NCI-H526 treated with DMSO at 0.1 percent for 48 hours (cell line): Measurements from ENCODE around the gene RSPH10B.
"Not testable (repeated sequence)": the region's sequence is repeated elsewhere in the genome, so short reads cannot be mapped to it uniquely, and the experiment has no call there.

ENCODE experiments used
- DNase-seq: peaks from one replicate; lab custom pipeline; 2025; lab: John Stamatoyannopoulos, UW

RSPH10B gene

GRCh38 chr7:5970347-5970911 lies at the start of gene RSPH10B:
RSPH10B (minus strand) TSS chr7:5970689; CDS start chr7:5967116, 3,573 bp downstream.
- DNase-seq: not testable (repeated sequence)

GRCh38 chr7:6016653-6016966 lies 46.1 kb upstream of the RSPH10B start:
- DNase-seq: no peak

GRCh38 chr7:6015917-6016652 lies 45.6 kb upstream of the RSPH10B start:
- no peak for DNase-seq

GRCh38 chr7:6012355-6013104 lies 42.0 kb upstream of the RSPH10B start:
- no peak for DNase-seq

- DNase-seq: no peak
Measured at GRCh38 chr7:6011541-6011940, 41.1 kb upstream of the RSPH10B start.

GRCh38 chr7:6010370-6010769 lies 39.9 kb upstream of the RSPH10B start:
- DNase-seq: not testable (repeated sequence)

- DNase-seq: peak; percentile 97
Measured at GRCh38 chr7:6008668-6009611, 38.5 kb upstream of the RSPH10B start, which contains the start of the genes AIMP2 and PMS2. AIMP2 (plus strand) TSS chr7:6009272; CDS start chr7:6009364, 92 bp downstream. PMS2 (minus strand) TSS chr7:6009049; CDS start chr7:6009019, 30 bp downstream.

- DNase-seq: not testable (repeated sequence)
Measured at GRCh38 chr7:6007835-6008590, 37.5 kb upstream of the RSPH10B start.

GRCh38 chr7:6007386-6007785 lies 36.9 kb upstream of the RSPH10B start:
- DNase-seq: no peak

GRCh38 chr7:5997210-5997808 lies 26.8 kb upstream of the RSPH10B start:
- peak; percentile 27 for DNase-seq

GRCh38 chr7:5987061-5987460 lies 16.6 kb upstream of the RSPH10B start:
- not testable (repeated sequence) for DNase-seq

GRCh38 chr7:5979680-5980314 lies 9.3 kb upstream of the RSPH10B start:
- DNase-seq: not testable (repeated sequence)

- not testable (repeated sequence) for DNase-seq
Measured at GRCh38 chr7:5973580-5973979, 3.1 kb upstream of the RSPH10B start.

- DNase-seq: not testable (repeated sequence)
Measured at GRCh38 chr7:5963810-5964209, 6.7 kb downstream of the RSPH10B start.

GRCh38 chr7:5963205-5963604 lies 7.3 kb downstream of the RSPH10B start:
- DNase-seq: not testable (repeated sequence)

GRCh38 chr7:5934945-5935450 lies 35.5 kb downstream of the RSPH10B start:
- not testable (repeated sequence) for DNase-seq

- DNase-seq: not testable (repeated sequence)
Measured at GRCh38 chr7:5931905-5932644, 38.4 kb downstream of the RSPH10B start.

GRCh38 chr7:5931250-5931649 lies 39.2 kb downstream of the RSPH10B start:
- not testable (repeated sequence) for DNase-seq

- DNase-seq: not testable (repeated sequence)
Measured at GRCh38 chr7:5930290-5930689, 40.2 kb downstream of the RSPH10B start.
